ENCODE measurements around the gene UBE2Q2.
A peak's percentile ranks its signal among the peaks of the same experiment; 100 is the strongest.

Gene UBE2Q2

DNA sequence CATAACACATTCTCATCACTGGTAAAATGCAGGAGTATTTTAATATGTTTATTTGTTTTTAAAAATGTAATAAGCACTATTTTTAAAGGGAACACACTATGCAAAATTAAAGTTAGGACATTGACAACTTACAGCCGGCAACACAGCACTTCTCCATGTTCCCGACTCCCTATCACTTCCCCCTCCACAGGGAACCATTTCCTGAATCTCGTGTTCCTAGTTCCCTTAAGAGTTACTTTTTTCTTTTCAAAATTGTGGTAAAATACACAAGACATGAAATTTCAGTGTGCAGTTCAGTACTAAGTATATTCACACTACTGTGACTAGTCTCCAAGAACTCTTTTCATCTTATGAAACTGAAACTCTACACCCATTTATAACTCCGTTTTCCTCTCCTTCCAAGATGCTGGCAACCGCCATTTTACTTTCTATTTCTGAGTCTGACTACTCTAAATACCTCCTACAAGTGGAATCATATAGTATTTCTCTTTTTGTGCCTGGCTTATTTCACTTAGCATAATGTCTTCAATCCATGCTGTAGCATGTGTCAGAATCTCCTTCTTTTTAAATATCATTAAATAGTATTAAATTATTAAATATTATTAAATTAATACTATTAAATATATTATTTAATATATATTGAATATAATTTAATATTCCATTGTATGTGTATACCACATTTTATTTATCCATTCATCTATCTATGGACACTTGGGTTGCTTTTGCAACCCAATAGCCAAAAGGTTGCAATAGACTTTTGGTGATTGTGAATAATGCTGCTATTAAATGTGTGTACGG lies 25.9 kb upstream of the UBE2Q2 start:
- Mint-ChIP-seq H3K27ac (no peak overlapping the region), H3K4me1 (peaks cover 15% of the 10 kb centered on the region), H3K9me3 (no peaks in the 10 kb centered on the region), H3K27me3 (no peaks in the 10 kb centered on the region), H3K4me3 (peak overlapping the region; percentile 27), H3K36me3 (no peaks in the 10 kb centered on the region)

DNA sequence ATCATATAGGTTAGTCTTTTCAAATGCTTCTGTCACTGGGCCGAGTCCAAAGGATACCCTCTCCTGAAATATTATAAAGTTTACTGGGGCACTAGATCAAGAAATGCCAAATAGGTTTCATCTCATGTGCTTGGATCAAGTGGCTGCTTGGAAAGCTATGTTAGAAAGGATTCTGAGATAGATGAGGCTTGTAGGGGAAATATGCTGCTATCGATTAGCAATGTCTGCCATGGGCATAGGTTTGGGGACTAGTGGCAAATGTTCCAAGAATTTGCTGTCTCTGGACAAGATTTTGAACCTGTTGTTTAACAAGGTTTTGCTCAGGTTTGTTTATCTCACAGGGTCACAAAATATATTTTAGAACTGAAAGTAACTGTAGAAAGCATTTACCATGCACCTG lies 23.0 kb upstream of the UBE2Q2 start:
- H3K27ac Mint-ChIP-seq, result no peak overlapping the region
- H3K36me3 Mint-ChIP-seq, result no peaks in the 10 kb centered on the region
- no peaks in the 10 kb centered on the region for H3K9me3 Mint-ChIP-seq
- peaks cover 15% of the 10 kb centered on the region for H3K4me1 Mint-ChIP-seq
- no peak overlapping the region for H3K4me3 Mint-ChIP-seq
- H3K27me3 Mint-ChIP-seq, result no peaks in the 10 kb centered on the region

DNA sequence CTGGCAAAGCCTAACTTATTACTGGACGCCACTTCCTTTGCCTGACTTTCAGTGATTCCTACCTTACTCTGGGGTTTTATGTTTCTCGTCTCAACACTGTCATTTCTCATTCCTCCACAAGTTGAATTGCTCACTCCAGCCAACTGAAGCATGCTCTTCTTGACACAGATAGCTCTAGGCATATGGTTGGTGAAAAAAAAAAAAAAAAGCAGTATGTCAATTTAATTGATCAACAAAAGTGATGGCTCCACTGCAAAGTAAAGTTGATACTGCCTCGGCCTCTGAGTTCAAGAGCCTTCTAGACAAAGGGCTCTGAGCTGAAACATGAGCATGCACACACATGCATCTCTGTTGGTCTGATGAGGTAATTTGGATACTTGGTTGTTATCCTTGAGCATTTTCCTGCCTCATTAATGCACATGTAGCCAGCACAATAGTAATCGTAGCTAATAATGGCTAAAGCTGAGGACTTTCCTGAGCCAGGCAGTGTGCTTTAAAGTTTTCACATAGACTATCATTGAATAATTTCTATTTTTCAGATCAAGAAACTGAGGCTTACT lies 21.4 kb upstream of the UBE2Q2 start:
- H3K27ac Mint-ChIP-seq, result no peak overlapping the region
- H3K4me3 Mint-ChIP-seq, result no peak overlapping the region

DNA sequence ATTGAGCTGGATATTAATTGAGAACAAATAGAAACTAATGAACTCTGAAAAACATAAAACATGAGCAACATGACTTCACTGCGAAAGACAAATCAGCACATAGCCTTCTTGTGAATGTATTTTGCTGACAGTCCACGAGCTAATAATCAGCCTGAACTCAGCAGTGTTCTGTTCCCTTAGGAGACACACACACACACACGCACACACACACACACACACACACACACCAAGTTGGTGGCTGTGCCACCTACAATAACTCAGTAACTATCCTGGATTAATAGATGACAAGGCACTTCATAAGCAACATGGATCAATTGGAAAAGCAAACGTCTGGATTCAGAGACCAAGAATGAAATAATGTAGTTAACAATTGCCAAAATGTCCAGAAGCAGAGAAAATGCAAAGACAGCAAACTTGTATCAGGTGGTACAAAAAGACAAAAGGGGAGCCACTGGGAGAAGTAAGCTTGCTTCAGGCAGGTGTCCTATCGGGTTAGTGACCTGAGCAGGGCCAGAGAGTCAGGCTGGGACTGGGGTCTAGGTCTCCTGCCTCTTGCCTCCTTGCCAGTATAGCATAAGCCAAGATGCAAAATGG lies 20.5 kb upstream of the UBE2Q2 start:
- H3K36me3 Mint-ChIP-seq, result no peaks in the 10 kb centered on the region
- no peaks in the 10 kb centered on the region for H3K4me1 Mint-ChIP-seq
- no peak overlapping the region for H3K27ac Mint-ChIP-seq
- no peaks in the 10 kb centered on the region for H3K27me3 Mint-ChIP-seq
- H3K4me3 Mint-ChIP-seq, result no peak overlapping the region
- no peaks in the 10 kb centered on the region for H3K9me3 Mint-ChIP-seq

More for the DNA sequence above, 21.4 kb upstream of the UBE2Q2 start:
- H3K27me3 Mint-ChIP-seq, result no peaks in the 10 kb centered on the region
- no peaks in the 10 kb centered on the region for H3K36me3 Mint-ChIP-seq
- no peaks in the 10 kb centered on the region for H3K9me3 Mint-ChIP-seq
- H3K4me1 Mint-ChIP-seq, result peaks cover 7% of the 10 kb centered on the region

DNA sequence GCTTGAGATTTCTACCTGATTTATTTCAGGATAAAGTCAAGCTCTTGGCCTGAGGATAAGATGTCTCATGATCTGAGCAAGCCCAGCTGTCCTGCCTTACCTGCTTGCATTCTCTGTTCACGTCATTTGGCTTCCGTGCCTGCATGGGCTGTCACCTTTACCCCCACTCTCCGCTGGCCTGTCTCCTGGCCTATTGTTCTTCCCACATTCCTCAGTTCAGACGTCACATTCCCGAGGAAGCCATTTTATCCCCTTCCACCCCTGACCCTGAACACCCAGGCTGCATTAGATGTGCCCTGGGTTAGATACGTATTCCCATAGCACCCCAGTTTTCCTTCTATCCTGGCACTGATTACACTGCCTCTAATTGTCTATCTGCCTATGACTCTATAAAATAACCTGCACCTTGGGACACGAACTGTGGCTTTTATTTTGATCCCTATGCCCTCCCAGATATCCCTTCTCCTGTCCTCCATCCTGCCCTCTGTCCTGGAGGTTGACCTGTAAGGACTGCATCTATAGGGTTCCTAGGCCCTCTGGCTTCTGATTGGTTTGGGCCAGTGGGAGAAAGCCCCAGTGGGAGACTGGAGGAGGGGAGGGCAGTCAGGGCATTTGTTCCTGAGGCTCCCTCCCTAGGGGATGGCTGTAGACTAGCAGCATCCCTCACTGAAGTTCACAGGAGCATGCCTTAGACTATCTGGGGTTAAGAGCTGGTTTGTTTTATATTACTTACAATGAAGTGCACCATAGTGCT lies 19.2 kb upstream of the UBE2Q2 start:
- Mint-ChIP-seq H3K4me3 (no peak overlapping the region), H3K27me3 (no peaks in the 10 kb centered on the region), H3K36me3 (no peaks in the 10 kb centered on the region), H3K9me3 (no peaks in the 10 kb centered on the region), H3K4me1 (no peaks in the 10 kb centered on the region), H3K27ac (no peak overlapping the region)

DNA sequence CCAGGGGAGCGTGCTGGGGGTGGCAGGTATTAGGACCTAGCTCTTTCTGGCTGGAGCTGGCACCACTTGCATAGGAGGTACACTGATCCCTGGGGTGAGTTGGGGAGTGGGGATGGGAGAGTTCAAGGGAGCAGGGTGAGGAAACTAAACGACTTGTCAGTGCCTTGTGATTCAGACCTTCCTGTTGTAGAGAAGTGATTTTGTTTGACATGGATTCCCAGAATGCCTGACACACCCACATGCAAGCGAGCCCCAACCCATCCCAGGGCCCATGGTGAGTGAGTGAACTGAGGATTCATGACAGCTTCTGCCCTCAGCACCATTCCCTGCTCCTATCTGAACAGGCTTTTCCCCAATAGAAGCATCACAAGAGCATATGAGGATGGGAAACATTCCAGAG lies 15.6 kb upstream of the UBE2Q2 start:
- no peaks in the 10 kb centered on the region for H3K9me3 Mint-ChIP-seq
- no peaks in the 10 kb centered on the region for H3K4me1 Mint-ChIP-seq
- H3K4me3 Mint-ChIP-seq, result no peak overlapping the region
- no peaks in the 10 kb centered on the region for H3K27me3 Mint-ChIP-seq
- no peaks in the 10 kb centered on the region for H3K36me3 Mint-ChIP-seq
- H3K27ac Mint-ChIP-seq, result no peak overlapping the region

DNA sequence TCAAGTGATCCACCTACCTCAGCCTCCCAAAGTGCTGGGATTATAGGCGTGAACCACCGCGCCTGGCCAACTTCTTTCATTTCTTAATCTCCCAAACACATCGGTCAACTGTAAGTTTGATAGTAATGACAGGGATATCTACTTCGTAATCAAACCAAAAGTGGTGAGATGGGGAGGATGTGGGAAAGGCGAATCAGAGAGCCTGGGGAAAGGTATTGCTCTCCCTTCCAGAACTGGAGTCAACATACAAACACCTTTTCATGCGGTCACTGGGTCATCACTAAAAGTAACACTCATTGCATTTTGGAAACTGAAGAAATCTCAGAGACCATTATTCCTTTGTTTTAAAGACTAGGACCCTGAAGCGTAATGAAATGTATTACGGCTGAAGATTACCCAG lies 14.8 kb upstream of the UBE2Q2 start:
- no peaks in the 10 kb centered on the region for H3K9me3 Mint-ChIP-seq
- H3K27me3 Mint-ChIP-seq, result no peaks in the 10 kb centered on the region
- no peak overlapping the region for H3K4me3 Mint-ChIP-seq
- H3K36me3 Mint-ChIP-seq, result no peaks in the 10 kb centered on the region
- no peak overlapping the region for H3K27ac Mint-ChIP-seq
- no peaks in the 10 kb centered on the region for H3K4me1 Mint-ChIP-seq

DNA sequence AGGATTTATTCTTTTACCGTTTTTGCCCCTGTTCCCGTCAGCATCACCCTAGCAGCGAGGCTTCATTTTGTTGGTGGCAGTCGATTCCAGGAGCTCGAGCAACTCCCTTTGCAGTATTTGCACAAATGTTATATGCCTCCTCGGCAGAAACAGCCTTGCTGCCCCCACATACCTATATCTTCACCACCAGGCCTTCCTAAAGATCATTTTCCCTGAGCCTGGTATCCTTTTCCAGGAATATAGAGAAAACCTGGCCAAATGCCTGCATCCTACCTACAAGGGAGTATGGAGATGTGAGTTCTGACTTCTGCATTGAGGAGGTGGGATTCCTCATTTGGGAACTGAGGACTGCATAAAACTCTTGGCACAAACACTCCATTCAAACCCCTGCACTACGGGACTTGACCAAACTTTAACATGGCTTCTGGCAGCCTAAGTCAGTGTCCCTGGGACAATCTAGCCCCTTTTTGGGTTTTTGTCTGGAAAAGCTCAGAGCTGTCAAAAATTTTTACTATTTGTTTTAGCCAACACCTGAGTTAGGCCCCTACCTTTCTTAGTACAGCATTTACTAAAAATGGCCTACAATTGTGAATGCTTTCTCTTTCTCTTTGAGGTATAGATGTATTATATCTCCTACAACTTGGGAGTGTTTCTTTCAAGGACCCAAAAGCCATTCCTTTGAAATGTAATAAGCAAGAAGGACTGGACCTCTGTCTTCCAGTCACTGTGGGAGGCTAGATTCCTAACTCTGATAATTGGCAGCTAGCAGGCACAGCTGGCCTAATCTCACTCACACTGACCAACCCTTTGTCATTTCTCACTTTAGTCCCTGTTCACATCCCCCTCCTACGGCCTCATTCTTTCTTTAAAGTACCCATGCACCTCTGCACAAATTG lies 12.1 kb upstream of the UBE2Q2 start:
- Mint-ChIP-seq H3K36me3 (no peaks in the 10 kb centered on the region), H3K4me3 (no peak overlapping the region), H3K27ac (no peak overlapping the region), H3K9me3 (no peaks in the 10 kb centered on the region), H3K27me3 (no peaks in the 10 kb centered on the region), H3K4me1 (no peaks in the 10 kb centered on the region)

DNA sequence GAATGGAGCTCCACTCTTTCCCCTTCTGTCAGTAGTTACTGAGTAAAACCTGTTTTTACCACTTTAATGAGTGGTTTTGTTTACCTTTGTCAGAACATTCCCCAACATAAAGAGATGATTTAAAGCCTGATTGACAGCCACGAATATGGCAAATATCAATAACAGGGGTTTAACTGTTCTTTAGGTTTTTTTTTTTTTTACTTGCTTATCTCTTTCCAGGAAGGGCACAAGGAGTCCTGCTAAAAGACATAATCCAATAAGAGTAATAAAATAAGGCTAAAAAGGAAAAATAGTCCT lies 11.5 kb upstream of the UBE2Q2 start:
- no peak overlapping the region for H3K27ac Mint-ChIP-seq
- H3K27me3 Mint-ChIP-seq, result no peaks in the 10 kb centered on the region
- no peaks in the 10 kb centered on the region for H3K36me3 Mint-ChIP-seq
- no peak overlapping the region for H3K4me3 Mint-ChIP-seq
- no peaks in the 10 kb centered on the region for H3K4me1 Mint-ChIP-seq
- no peaks in the 10 kb centered on the region for H3K9me3 Mint-ChIP-seq

DNA sequence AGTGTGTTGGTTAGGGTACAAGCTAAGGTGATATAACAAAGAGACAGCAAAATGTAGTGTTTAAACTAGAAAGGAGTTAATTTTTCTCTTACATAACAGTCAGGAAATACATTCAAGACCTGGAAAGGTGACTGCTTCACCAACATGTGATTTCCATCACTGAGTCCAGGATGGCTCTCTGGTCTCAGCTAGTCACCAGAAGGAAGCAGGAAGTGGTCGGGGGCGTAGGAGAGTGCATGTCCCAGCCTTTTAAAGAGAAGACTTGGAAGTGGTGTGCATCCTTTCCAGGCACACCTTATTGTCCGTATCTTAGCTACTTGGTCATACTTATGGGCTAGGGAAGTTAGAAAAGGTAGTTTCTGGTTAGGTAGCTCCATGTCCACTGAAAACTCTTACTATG lies 11.1 kb upstream of the UBE2Q2 start:
- H3K27me3 Mint-ChIP-seq, result no peaks in the 10 kb centered on the region
- H3K27ac Mint-ChIP-seq, result no peak overlapping the region
- H3K4me1 Mint-ChIP-seq, result no peaks in the 10 kb centered on the region
- H3K9me3 Mint-ChIP-seq, result no peaks in the 10 kb centered on the region
- no peaks in the 10 kb centered on the region for H3K36me3 Mint-ChIP-seq
- H3K4me3 Mint-ChIP-seq, result no peak overlapping the region

DNA sequence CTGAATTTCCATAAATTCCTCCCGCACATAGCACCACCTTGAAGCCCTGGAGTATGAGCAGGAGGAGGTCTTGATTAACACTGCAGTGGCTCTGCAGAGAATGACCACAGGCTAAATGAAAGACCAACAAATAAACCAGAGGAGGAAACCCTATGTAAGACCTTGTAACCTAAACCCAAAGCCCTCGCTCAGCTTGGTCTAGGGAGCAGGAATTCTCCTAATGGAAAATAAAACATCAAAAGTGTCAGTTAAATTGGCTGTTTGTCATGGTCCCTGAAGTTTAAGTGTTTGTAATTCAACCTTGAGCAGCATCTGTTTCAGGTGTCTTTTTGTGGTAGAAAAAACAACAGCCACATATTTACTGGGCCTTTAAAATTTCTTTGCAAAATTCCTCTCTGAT lies 9.2 kb upstream of the UBE2Q2 start:
- no peak overlapping the region for H3K27ac Mint-ChIP-seq
- no peaks in the 10 kb centered on the region for H3K4me1 Mint-ChIP-seq
- no peaks in the 10 kb centered on the region for H3K27me3 Mint-ChIP-seq
- H3K9me3 Mint-ChIP-seq, result no peaks in the 10 kb centered on the region
- H3K4me3 Mint-ChIP-seq, result no peak overlapping the region
- H3K36me3 Mint-ChIP-seq, result no peaks in the 10 kb centered on the region

DNA sequence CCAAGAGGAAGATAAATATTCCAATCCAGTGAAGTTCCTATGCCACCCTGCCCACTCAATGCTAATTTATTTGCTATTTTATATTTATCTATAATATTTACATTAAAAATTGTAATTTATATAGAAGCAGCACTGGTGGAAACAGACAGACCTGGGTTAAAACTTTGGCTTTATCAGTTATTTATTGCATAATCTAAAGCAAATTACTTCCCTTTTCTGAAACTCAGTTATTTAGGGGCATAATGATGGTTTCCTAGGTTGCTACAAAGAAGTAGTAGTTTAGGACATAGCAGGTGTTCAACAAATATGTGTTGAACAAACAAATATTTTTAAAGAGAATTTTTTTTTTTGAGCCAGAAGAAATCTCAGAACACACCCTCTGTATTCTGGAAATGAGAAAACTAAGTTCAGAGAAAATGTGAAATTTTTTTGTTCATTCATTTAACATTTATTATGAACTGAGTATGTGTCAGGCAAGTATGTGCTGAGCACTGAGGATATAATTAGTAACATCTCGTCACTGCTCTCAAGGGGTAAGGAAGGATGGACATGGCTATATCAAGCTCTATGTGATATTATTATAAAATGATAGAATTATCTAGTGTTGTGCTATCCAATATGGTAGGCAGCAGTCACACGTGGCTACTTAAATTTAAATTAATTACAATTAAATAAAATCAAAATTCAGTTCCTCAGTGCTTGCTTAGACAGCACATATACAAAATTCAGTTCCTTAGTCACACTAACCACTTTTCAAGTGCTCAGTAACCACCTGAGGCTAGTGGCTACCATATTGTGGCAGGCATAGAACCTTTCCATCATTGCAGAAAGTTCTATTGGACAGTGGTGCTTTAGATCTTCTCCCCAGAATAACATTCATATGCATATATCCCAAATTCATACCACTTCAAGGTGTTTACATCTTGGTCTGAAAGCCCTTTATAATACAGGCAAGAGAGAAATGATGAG lies 7.0 kb upstream of the UBE2Q2 start:
- no peaks in the 10 kb centered on the region for H3K36me3 Mint-ChIP-seq
- no peaks in the 10 kb centered on the region for H3K4me1 Mint-ChIP-seq
- H3K27ac Mint-ChIP-seq, result no peak overlapping the region
- no peaks in the 10 kb centered on the region for H3K27me3 Mint-ChIP-seq
- no peak overlapping the region for H3K4me3 Mint-ChIP-seq
- no peaks in the 10 kb centered on the region for H3K9me3 Mint-ChIP-seq

DNA sequence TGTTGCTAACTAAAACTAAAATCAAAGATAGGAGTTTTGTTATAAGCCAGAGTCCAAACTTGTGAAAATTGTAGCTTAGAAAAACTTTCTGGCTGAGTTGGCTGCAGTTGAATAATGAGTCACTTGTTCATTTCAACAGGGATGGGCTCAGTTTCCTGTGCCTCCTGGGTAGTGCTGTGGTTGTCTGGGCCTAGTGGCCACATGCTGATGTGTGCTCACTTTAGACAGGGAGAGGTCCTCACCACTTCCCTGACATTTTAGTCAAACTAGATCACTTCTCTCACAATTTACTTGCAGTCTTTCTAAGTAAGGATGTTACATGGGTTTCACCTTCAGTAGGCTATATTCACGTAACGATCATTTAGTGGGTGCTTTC lies 6.3 kb upstream of the UBE2Q2 start:
- peaks cover 5% of the 10 kb centered on the region for H3K4me1 Mint-ChIP-seq
- no peaks in the 10 kb centered on the region for H3K27me3 Mint-ChIP-seq
- H3K4me3 Mint-ChIP-seq, result no peak overlapping the region
- no peak overlapping the region for H3K27ac Mint-ChIP-seq
- no peaks in the 10 kb centered on the region for H3K9me3 Mint-ChIP-seq
- no peaks in the 10 kb centered on the region for H3K36me3 Mint-ChIP-seq

DNA sequence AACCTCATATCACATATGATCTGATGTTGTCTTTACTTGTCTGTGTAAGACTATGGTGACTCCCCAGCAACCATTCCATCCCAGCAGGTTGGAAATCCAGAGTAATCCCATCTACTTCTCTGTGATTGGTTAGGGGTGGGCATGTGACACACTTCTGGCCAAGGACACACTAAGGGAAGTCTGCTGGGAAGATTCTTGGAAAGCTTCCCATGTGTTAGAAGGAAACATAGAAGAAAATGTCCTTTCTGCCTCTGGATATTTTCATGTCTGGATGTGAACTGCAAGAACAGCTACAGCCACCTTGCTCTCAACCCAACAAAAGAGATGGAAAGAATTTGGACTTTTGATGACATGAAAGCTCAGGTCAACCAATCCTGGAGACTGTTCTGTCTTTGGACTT lies 2.6 kb upstream of the UBE2Q2 start:
- Mint-ChIP-seq H3K36me3 (no peaks in the 10 kb centered on the region), H3K9me3 (no peaks in the 10 kb centered on the region), H3K4me1 (peaks cover 24% of the 10 kb centered on the region), H3K27me3 (no peaks in the 10 kb centered on the region), H3K4me3 (no peak overlapping the region), H3K27ac (no peak overlapping the region)

Data from activated naive CD4-positive, alpha-beta T cell treated with anti-CD3 and anti-CD28 coated beads, Interleukin-2, amount 50 U/mL, for 24 hours (primary cell).